ENCODE measurements around the gene CTSF. TPM values are rescaled to one million over a fixed set of nuclear protein-coding genes. Genes with fewer than 3 reads are reported as not detected.

Gene CTSF
- total RNA-seq, 1 donor from 2014 or later = not detected

DNA sequence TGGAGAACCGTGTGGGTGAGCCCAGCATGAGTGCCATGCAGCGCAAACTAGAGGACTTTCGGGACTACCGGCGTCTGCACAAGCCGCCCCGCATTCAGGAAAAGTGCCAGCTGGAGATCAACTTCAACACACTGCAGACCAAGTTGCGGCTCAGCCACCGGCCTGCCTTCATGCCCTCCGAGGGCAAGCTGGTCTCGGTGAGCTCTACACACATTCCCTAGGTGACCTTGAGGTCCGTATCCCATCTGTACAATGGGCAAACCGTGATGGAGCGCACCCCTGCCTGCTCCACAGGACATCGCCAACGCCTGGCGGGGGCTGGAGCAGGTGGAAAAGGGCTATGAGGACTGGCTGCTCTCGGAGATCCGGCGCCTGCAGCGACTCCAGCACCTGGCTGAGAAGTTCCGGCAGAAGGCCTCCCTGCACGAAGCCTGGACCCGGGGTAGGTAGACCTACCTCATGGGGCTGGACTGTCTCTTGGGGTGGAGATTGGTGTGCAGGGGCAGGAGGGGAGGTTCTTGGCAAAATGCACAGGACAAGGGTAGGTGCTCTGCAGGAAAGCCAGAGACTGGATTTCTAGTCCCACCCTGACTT is 10.6 kb downstream of the CTSF start:
- TF ChIP-seq, protein P1, sequence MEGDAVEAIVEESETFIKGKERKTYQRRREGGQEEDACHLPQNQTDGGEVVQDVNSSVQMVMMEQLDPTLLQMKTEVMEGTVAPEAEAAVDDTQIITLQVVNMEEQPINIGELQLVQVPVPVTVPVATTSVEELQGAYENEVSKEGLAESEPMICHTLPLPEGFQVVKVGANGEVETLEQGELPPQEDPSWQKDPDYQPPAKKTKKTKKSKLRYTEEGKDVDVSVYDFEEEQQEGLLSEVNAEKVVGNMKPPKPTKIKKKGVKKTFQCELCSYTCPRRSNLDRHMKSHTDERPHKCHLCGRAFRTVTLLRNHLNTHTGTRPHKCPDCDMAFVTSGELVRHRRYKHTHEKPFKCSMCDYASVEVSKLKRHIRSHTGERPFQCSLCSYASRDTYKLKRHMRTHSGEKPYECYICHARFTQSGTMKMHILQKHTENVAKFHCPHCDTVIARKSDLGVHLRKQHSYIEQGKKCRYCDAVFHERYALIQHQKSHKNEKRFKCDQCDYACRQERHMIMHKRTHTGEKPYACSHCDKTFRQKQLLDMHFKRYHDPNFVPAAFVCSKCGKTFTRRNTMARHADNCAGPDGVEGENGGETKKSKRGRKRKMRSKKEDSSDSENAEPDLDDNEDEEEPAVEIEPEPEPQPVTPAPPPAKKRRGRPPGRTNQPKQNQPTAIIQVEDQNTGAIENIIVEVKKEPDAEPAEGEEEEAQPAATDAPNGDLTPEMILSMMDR (IDR thresholded peaks at IDR 0.05) = no peak
- no peaks in the 10 kb centered on the region for H3K36me3 Mint-ChIP-seq (ENCODE audit: unreplicated experiment)
- no peaks in the 10 kb centered on the region for H3K4me1 Mint-ChIP-seq (ENCODE audit: unreplicated experiment)
- H3K4me3 Mint-ChIP-seq (ENCODE audit: unreplicated experiment) = no peak overlapping the region
- H3K27ac Mint-ChIP-seq (ENCODE audit: unreplicated experiment) = no peak overlapping the region
- H3K27me3 Mint-ChIP-seq (ENCODE audit: unreplicated experiment) = no peaks in the 10 kb centered on the region
- no peak for DNase-seq (ENCODE audit: extremely low spot score, unreplicated experiment)
- H3K9me3 Mint-ChIP-seq (ENCODE audit: unreplicated experiment) = no peaks in the 10 kb centered on the region

DNA sequence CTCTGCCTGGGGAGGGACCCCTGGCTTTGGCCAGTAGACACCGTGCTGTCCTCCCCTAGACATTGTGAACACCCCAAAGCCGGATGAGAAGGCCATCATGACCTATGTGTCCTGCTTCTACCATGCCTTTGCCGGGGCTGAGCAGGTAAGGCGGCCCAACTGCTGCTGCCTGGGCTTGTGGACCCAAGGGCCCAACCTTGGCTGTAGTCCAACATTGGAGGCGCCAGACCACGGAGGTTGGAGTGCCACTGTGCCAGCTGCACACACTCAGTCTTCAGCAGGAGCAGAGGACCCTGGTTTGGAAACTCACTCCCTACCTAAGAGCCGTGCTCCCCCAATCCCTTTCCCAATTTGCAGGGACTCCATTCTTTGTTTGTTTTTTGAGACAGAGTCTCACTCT is 12.3 kb downstream of the CTSF start:
- H3K4me1 Mint-ChIP-seq (ENCODE audit: unreplicated experiment) = no peaks in the 10 kb centered on the region
- H3K36me3 Mint-ChIP-seq (ENCODE audit: unreplicated experiment) = no peaks in the 10 kb centered on the region
- no peak for DNase-seq (ENCODE audit: extremely low spot score, unreplicated experiment)
- H3K9me3 Mint-ChIP-seq (ENCODE audit: unreplicated experiment) = no peaks in the 10 kb centered on the region
- H3K27ac Mint-ChIP-seq (ENCODE audit: unreplicated experiment) = no peak overlapping the region
- no peak overlapping the region for H3K4me3 Mint-ChIP-seq (ENCODE audit: unreplicated experiment)
- no peaks in the 10 kb centered on the region for H3K27me3 Mint-ChIP-seq (ENCODE audit: unreplicated experiment)
- TF ChIP-seq, protein P1 (IDR thresholded peaks at IDR 0.05) = no peak

- Mint-ChIP-seq H3K4me3 (ENCODE audit: unreplicated experiment) (no peak overlapping the region), H3K27ac (ENCODE audit: unreplicated experiment) (no peak overlapping the region), H3K9me3 (ENCODE audit: unreplicated experiment) (no peaks in the 10 kb centered on the region), H3K4me1 (ENCODE audit: unreplicated experiment) (no peaks in the 10 kb centered on the region), H3K27me3 (ENCODE audit: unreplicated experiment) (no peaks in the 10 kb centered on the region), H3K36me3 (ENCODE audit: unreplicated experiment) (no peaks in the 10 kb centered on the region)
- TF ChIP-seq, protein P1 (IDR thresholded peaks at IDR 0.05) = no peak
- no peak for DNase-seq (ENCODE audit: extremely low spot score, unreplicated experiment)
Observed at GRCh38 chr11:66555416-66555815, 13.0 kb downstream of the CTSF start.

DNA sequence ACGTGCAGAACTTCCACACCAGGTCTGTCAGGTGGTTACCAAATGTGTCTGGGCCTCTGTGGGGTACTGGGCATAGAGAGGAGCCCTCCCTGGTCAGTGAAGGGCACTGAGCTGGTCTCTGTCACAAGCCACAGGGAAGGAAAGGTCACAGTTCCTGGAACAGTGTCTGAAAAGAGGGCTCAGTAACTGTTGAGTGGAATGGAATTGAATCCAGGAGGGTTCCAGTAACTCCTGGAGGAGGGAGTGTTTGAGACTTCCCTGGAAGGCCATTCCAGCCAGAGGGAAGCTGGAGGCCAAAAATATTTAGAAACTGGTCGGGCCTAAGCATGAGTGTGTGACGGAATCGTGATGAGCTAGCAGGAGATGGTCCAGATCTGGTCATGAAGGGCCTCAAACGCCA is 13.8 kb downstream of the CTSF start:
- H3K27me3 Mint-ChIP-seq (ENCODE audit: unreplicated experiment) = no peaks in the 10 kb centered on the region
- no peak for DNase-seq (ENCODE audit: extremely low spot score, unreplicated experiment)
- H3K9me3 Mint-ChIP-seq (ENCODE audit: unreplicated experiment) = no peaks in the 10 kb centered on the region
- H3K27ac Mint-ChIP-seq (ENCODE audit: unreplicated experiment) = no peak overlapping the region
- no peaks in the 10 kb centered on the region for H3K4me1 Mint-ChIP-seq (ENCODE audit: unreplicated experiment)
- H3K4me3 Mint-ChIP-seq (ENCODE audit: unreplicated experiment) = no peak overlapping the region
- TF ChIP-seq, protein P1 (IDR thresholded peaks at IDR 0.05) = no peak
- no peaks in the 10 kb centered on the region for H3K36me3 Mint-ChIP-seq (ENCODE audit: unreplicated experiment)

DNA sequence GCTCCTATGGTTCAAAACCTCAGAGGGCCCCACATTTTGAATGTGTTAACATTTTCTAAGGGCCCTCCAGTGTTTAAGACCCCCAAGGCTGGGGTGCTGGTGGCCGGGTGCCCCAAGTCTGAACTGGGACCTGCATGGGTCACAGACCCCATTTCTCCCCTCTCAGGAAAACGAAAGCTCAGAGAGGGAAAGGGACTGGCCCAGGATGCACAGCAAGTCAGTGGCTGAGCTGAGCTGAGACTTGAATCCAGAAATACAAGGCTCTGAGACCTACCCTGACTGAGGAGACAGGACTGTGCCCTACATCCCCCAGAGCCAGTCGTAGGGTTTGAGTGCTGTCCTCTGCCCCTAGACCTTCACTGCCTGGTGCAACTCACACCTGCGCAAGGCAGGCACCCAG is 17.5 kb downstream of the CTSF start:
- Mint-ChIP-seq H3K27me3 (ENCODE audit: unreplicated experiment) (peaks cover 5% of the 10 kb centered on the region), H3K27ac (ENCODE audit: unreplicated experiment) (no peak overlapping the region), H3K9me3 (ENCODE audit: unreplicated experiment) (no peaks in the 10 kb centered on the region), H3K36me3 (ENCODE audit: unreplicated experiment) (no peaks in the 10 kb centered on the region), H3K4me3 (ENCODE audit: unreplicated experiment) (no peak overlapping the region), H3K4me1 (ENCODE audit: unreplicated experiment) (peaks cover 13% of the 10 kb centered on the region)
- no peak for DNase-seq (ENCODE audit: extremely low spot score, unreplicated experiment)
- TF ChIP-seq, protein P1 (IDR thresholded peaks at IDR 0.05) = no peak

Measured in osteocyte (in vitro differentiated cells).